Jurkat, Clone E6-1 (cell line): ENCODE results near the gene IQCK.
"Not testable (repeated sequence)": the region's sequence is repeated elsewhere in the genome, so short reads cannot be mapped to it uniquely, and the experiment has no call there.

Source experiments
- DNase-seq: peaks from one replicate; pipeline ENCODE4 v3.0.0-alpha.2; 2011; ENCODE audit warnings: low read depth, low spot score
- H3K4me3 ChIP-seq: 2 replicates; pipeline ENCODE4 v1.5.1; 2011; ENCODE audit warnings: mild to moderate bottlenecking, low read length, control low read depth, moderate library complexity

The IQCK gene

DNA sequence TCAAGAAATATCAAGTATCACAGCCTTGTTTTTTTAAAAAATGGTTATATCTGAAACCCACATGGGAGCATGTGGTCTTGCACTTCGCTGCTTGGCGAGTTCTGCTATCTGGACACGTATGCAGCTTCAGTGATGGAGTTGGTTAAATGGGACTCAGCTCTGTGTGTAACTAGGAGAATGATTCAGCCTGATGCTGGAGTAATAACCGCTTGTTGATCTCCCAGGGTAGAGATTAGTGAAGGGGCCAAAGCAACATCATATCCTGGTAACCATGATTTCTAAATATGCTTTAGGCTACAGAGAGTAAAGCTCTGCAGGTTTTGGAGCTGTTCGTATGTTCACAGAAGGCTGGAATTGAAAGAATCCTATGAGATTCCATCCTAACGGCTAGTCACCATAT lies 63.2 kb downstream of the IQCK start:
- H3K4me3 ChIP-seq: no peak overlapping the region
- DNase-seq: no peak

GRCh38 chr16:19783363-19784182 lies 65.5 kb downstream of the IQCK start:
- no peak for DNase-seq
- H3K4me3 ChIP-seq: no peak overlapping the region

DNA sequence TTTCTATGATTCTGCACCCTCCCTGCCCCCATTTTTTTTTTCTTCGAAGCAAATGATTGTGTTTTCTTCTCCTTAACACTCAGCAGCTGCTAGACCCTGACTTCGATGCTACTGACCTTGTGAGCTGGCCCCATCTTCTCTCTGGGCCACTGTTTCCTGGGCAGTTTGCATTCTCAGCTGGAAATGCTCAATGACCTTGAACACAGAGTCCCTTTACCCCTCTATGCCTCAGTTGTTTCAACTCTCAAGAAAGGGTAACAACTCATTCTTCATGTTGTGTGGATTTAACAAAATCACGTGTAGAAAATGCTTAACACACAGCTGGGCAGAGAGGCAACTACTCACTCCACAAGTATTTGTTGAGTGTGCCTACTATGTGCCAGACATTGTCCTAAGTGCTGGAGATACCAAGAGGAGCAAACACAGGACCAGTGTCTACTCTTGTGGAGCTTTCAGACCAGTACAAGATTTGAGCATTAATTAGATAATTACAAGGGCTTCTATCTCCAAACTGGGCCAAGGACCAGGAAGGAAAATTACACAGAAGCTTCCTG lies 66.2 kb downstream of the IQCK start:
- no peak for DNase-seq
- H3K4me3 ChIP-seq: no peak overlapping the region

- no peak for DNase-seq
- H3K4me3 ChIP-seq: no peak overlapping the region
These were observed 67.0 kb downstream of the IQCK start for GRCh38 chr16:19785081-19785480.

DNA sequence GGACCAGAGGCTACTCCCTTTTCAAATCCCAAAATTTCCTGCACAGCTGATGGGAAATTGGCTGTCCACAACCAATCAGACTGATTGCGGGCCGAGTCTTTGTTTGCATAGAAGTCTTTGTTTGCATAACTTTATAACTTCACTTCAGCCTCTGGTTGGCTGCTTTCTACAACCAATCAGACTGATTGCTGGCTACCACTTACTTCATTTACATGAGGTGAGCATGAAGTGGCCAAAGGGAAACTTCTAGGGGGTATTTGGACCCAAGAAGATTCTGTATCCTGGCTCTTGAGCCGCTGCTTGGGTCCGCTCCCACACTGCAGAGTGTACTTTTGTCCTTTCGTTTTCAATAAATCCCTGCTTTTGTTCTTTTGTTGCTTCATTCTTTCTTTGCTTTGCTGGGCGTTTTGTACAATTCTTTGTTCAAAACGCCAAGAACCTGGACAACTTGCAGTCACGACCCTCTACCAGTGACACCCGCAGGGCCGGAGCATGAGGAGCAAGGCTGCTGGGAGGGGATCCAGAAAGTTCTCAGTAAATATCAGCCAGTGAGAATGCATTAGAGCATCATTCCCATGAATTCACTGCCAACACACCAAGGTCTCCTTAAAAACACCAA lies 67.5 kb downstream of the IQCK start:
- DNase-seq: no peak
- no peak overlapping the region for H3K4me3 ChIP-seq

GRCh38 chr16:19801369-19801768 lies 83.3 kb downstream of the IQCK start:
- H3K4me3 ChIP-seq, DNase-seq: not testable (repeated sequence)

DNA sequence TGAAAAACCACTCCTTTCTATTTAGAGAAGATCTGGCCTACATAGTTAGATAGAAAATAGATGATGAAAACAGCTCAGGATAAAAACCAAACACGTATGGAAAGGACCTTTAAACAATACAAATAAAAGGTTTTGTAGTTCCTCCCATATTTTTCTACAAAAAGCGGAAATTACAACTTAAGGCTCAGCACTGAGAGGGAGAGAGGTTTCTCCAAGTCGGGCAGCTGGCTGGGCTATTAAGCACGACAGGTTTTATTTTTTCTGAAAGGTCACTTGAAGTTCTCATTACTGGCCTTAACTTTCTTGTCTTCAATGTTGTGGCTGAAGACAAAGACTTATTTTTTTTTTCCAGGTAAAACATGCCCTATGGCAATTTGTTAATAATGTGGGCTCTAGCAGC lies 83.8 kb downstream of the IQCK start:
- H3K4me3 ChIP-seq, DNase-seq: not testable (repeated sequence)

GRCh38 chr16:19802612-19803011 lies 84.5 kb downstream of the IQCK start:
- DNase-seq: no peak

DNA sequence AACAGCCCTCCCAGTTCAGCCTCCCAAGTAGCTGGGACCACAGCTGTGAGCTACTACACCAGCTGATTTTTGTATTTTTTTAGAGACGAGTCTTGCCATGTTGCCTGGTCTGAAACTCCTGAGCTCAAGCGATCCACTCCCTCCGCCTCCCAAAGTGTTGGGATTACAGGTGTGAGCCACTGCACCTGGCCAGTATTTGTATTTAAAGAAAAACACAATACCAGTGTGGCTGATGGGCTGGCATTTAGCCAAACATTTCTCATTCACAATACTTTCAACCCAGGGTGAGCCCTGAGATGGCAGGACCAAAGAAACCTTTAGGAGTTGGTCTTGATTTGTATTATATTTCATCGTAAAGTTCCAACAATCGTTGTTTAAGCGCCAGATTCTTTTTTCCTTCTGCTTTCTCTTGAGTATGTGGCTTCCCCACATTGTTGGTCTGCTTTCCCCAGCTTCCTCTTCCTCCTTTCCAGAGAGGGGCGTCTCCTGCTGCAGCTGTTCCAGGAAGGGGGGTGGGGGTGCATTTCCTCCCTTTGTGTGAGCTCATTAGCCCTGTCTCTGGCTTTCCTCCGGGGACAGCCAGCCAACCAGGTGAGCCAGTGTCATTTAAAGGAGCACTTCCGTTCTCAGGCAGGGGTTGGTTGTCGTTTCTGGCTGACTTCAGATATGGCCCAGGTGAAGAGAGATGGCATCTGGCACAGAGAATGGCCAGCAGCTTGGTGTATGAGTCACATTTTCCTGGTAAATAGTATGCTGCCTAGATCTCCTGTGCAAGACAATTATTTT lies 86.7 kb downstream of the IQCK start:
- H3K4me3 ChIP-seq: no peak overlapping the region
- DNase-seq: peak; percentile 68

More at GRCh38 chr16:19802612-19803011, 84.5 kb downstream of the IQCK start:
- H3K4me3 ChIP-seq: no peak overlapping the region

DNA sequence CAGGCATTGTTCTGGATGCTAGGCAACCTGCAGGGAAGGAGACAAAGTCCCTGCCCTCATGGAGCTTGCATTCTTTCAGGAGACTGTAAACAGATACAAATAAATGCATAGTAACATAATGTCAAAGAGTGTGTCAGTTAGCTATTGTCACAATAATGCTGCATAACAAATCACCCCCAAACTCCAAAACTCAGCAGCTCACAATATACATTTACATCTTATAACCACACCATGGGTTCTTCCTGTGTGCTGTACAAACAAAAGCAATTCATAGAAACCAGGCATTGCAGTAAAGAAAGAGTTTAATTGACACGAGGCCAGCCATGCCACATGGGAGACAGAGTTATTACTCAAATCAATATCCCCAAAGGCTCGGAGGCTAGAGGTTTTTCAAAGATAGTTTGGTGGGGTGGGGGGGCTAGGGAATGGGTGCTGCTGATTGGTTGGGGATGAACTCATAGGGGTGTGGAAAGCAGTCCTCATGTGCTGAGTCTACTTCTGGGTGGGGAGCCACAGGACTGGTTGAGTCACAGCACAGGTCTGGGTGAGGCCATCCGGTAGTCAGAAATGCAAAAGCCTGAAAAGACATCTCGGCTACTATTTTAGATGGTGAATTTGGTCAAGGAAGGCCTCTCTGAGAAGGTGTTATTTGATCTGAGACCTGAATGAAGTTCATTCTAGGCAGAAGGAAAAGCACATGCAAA lies 87.5 kb downstream of the IQCK start:
- H3K4me3 ChIP-seq: no peak overlapping the region
- DNase-seq: no peak

DNA sequence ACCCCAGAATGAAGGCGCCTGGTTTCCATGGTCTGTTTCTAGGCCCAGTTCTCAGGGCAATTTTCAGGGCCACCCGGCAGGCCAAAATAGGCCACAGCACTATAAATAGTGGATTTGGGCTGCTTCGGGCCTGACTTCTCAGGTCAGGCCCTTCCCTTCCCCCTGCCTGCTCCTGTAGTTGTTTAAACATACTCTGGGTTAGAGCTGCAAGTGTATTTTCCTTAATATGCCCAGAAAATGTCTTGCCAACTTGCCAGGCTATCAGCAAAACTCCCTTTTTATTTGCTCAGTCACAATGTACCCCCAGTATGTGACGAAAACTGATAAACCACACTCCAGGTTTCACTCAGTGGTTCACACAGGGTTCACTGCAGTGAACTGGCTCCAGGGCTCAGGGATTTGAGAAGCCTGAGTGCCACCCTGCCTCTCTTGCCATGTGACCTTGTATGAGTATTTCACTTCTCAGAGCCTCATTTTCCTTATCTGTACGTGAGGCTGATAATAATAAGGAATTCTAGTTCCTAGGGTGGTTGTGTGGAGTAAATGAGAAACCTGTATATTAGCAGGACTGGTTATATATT lies 90.1 kb downstream of the IQCK start:
- DNase-seq: no peak
- H3K4me3 ChIP-seq: no peak overlapping the region

- no peak overlapping the region for H3K4me3 ChIP-seq
- peak; percentile 50 for DNase-seq
These were observed 91.1 kb downstream of the IQCK start for GRCh38 chr16:19809121-19809635.

DNA sequence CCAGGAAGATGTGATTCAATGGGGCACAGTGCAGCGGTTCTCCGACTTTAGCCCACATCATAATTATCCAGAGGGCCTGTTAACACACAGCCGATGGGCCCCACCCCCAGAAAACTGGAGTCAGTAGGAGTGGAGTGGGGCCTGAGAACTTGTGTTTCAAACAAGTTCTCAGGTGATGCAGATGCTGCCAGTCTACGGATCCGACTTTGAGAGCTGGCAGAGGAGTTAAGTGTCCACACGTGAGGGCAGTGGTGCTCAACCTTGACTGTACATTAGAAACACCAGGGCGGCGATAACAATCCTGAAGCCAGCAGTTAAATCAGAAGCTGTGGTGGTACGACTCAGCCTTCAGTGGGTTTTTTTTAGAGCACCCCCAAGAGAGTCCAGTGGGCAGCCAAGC lies 91.6 kb downstream of the IQCK start:
- no peak for DNase-seq
- no peak overlapping the region for H3K4me3 ChIP-seq

GRCh38 chr16:19810817-19811731 lies 93.0 kb downstream of the IQCK start:
- no peak for DNase-seq

GRCh38 chr16:19812986-19813385 lies 94.9 kb downstream of the IQCK start:
- DNase-seq: no peak
- H3K4me3 ChIP-seq: no peak overlapping the region

More at GRCh38 chr16:19810817-19811731, 93.0 kb downstream of the IQCK start:
- H3K4me3 ChIP-seq: no peak overlapping the region

GRCh38 chr16:19815418-19815817 lies 97.3 kb downstream of the IQCK start:
- H3K4me3 ChIP-seq: no peak overlapping the region
- DNase-seq: no peak

DNA sequence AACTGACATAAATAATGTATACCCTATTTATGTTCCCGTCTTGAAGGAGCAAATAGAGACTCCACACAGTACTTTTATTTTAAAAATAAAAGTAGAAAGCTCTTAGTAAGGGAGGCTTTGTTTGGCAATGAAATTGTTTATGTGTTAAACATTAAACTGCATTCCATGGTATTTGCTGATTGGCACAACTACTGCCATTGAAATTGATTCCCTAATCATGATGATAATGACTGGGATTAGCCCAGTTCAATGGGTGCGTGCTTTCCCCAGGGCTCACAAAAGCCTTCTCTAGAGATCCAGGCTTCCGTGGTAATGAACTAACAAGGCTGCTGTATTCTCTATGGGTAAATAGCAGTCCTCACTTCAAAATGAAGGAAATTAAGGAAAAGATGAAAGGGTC lies 99.1 kb downstream of the IQCK start:
- no peak overlapping the region for H3K4me3 ChIP-seq
- no peak for DNase-seq

- H3K4me3 ChIP-seq: no peak overlapping the region
- DNase-seq: no peak
These were observed 99.8 kb downstream of the IQCK start for GRCh38 chr16:19817875-19818274.
